ENCODE results near the gene PAM.
"Not testable (repeated sequence)": the region's sequence is repeated elsewhere in the genome, so short reads cannot be mapped to it uniquely, and the experiment has no call there.

PAM gene

GRCh38 chr5:102946971-102947370, 191.9 kb downstream of the PAM start:
- DNase-seq = no peak

DNA sequence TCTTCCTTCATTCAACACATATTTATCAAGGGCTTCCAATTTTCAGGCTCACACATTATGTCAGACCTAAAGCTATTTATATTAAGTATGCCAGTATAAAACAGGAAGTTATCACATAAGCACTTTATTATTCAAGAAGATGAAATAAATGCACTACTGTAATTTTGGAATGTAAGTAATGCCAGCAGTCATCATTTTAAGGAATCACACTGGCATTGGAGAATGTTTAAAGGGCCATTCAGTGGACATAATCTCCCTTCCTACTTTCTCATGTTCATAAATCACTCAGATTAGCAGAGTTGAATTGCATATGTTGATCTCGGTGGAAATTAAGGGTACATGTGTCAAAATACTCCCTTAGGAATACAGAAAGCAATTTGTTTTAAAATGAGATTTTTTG, 200.4 kb downstream of the PAM start:
- no peak for DNase-seq

- DNase-seq = no peak
Measured at GRCh38 chr5:102956599-102956998, 201.5 kb downstream of the PAM start.

DNA sequence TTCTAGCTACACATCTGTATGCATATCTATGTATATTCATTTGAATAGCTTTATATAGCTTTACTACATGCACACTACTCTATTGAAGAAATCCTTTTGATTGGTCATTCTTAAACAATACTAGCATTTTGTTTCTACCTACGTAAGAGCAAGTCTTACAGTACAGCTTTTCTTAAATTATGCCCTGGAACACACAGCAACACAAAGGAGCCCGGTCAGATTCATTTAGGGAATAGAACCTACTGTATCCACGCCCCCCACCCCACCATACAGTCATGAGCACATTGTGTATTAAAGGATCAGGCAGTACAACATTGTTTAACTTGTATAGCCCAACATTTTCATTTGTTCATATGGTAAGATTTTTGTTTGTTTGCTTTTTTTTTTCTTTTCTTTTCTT, 202.0 kb downstream of the PAM start:
- DNase-seq = no peak

GRCh38 chr5:102958481-102959011, 203.4 kb downstream of the PAM start:
- peak; percentile 7 for DNase-seq

- no peak for DNase-seq
Measured at GRCh38 chr5:102959055-102959454, 203.9 kb downstream of the PAM start.

GRCh38 chr5:102961671-102962070, 206.6 kb downstream of the PAM start:
- DNase-seq = no peak

- no peak for DNase-seq
Measured at GRCh38 chr5:102965653-102966052, 210.5 kb downstream of the PAM start.

- no peak for DNase-seq
Measured at GRCh38 chr5:102969641-102970040, 214.5 kb downstream of the PAM start.

GRCh38 chr5:102971676-102972293, 216.7 kb downstream of the PAM start:
- peak; percentile 4 for DNase-seq

DNA sequence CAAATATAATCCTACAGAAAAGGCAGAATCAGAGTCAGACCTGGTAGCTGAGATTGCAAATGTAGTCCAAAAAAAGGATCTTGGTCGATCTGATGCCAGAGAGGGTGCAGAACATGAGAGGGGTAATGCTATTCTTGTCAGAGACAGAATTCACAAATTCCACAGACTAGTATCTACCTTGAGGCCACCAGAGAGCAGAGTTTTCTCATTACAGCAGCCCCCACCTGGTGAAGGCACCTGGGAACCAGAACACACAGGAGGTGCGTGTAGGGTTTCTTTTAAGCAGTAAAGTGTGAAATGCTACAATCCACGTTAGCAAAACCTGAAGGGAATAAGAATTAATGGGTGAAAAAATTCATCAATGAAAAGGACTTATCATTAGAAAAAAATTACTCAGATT, 219.1 kb downstream of the PAM start:
- no peak for DNase-seq

GRCh38 chr5:102975045-102975444, 219.9 kb downstream of the PAM start:
- peak; percentile 72 for DNase-seq

- DNase-seq = no peak
Measured at GRCh38 chr5:102975457-102976182, 220.5 kb downstream of the PAM start.

- DNase-seq = no peak
Measured at GRCh38 chr5:102981957-102982635, 227.0 kb downstream of the PAM start.

- DNase-seq = no peak
Measured at GRCh38 chr5:102986074-102986473, 231.0 kb downstream of the PAM start.

DNA sequence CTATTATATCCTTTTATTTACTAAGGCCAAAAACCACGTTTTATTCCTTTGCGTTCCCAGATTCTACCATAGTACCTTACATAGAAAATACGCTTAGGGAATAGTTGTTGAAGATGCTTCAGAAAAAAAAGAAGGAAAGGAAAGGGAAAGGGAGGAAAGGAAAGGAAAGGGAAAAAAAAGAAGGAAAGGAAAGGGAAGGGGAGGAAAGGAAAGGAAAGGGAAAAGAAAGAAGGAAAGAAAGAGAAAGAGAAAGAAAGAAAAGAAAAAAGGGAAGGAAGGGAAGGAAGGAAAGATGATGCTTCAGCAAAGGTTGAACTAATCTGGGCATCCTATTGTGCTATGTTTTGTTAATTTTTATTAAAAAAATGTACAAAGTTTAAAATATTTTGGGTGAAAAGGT, 233.4 kb downstream of the PAM start:
- no peak for DNase-seq

DNA sequence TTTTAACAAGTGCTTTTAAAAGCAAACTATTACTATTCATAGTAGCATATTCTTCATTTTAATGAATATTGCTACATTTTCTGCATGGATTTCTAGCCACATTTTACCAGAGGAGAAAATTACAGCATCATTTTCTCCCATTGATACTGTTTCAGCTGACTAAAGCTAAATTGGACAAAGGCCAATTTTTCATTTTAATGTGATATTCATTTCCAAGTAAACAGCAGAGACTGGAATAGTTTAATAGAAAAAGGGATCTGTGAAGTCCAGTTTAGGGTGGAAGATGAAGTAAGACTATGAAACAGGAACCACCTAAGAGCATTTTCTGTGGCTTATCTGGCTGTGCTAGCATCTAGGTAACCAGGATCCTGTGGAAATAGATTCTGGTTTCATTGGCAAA, 236.7 kb downstream of the PAM start:
- peak; percentile 11 for DNase-seq

GRCh38 chr5:102996011-102996575, 241.0 kb downstream of the PAM start:
- DNase-seq = no peak

- DNase-seq = no peak
Measured at GRCh38 chr5:102998224-102998623, 243.1 kb downstream of the PAM start.

DNA sequence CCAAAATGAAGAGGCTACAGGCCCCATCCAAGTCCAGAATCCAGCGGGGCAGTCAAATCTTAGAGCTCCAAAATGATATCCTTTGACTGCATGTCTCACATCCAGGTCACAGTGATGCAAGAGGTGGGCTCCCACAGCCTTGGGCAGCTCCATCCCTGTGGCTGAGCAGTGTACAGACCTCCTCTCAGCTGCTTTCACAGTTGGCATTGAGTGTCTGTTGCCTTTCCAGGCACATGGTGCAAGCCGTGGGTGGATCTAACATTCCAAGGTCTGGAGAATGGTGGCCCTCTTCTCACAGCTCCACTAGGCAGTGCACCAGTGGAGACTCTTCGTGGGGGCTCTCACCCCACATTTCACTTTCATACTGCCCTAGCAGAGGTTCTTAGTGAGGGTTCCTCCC, 244.1 kb downstream of the PAM start:
- DNase-seq = no peak

DNA sequence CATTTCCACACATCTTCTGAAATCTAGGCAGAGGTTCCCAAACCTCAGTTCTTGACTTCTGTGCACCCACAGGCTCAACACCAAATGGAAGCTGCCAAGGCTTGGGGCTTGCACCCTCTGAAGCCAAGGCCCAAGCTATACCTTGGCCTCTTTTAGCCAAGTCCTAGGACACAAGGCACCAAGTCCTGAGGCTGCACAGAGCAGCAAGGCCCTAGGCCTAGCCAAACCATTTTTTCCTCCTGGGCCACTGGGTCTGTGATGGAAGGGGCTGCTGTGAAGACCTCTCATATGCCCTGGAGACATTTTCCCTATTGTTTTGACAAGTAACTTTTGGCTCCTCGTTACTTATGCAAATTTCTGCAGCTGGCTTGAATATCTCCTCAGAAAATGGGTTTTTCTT, 244.5 kb downstream of the PAM start:
- not testable (repeated sequence) for DNase-seq

- DNase-seq = no peak
Measured at GRCh38 chr5:103000089-103000488, 245.0 kb downstream of the PAM start.

- no peak for DNase-seq
Measured at GRCh38 chr5:103003872-103004271, 248.8 kb downstream of the PAM start.

DNA sequence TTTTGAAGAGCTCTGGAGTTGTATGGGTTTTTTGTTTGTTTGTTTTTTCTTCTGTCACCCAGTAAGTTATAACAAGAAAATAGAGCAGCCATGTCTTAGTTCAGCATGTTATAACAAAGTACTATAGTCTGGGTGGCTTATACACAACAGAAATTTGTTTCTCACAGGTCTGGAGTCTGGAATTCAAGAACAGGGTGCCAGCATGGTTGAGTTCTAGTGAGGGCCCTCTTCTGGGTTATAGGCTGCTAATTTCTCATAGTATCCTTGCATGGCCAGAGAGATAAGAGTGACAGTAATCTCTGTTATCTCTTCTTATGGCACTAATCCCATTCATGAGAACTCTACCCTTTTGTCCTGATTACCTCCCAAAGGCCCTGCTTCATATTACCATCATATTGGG, 250.2 kb downstream of the PAM start:
- DNase-seq = no peak
